IPS DF 6.9 (cell line): Measurements from ENCODE around the gene DOCK11.
"Not testable (repeated sequence)": the region's sequence is repeated elsewhere in the genome, so short reads cannot be mapped to it uniquely, and the experiment has no call there.

Source experiments
- DNase-seq: peaks from one replicate; pipeline ENCODE4 v3.0.0-alpha.2; 2013; ENCODE audit warnings: low read depth, low spot score
- H3K27ac ChIP-seq: one replicate; pipeline ENCODE4 v1.5.1; 2013; ENCODE audit warnings: low read length, control low read depth
- H3K27me3 ChIP-seq: 2 replicates; pipeline ENCODE4 v1.6.1; 2013; ENCODE audit warnings: mild to moderate bottlenecking, low read length; ENCODE audit not compliant: control insufficient read depth, insufficient read depth
- H3K36me3 ChIP-seq: 2 replicates; pipeline ENCODE4 v1.6.1; 2013; ENCODE audit warnings: low read length; ENCODE audit not compliant: control insufficient read depth, insufficient read depth
- H3K4me1 ChIP-seq: 2 replicates; pipeline ENCODE4 v1.6.1; 2013; ENCODE audit warnings: low read length; ENCODE audit not compliant: control insufficient read depth, insufficient read depth
- H3K4me3 ChIP-seq: 2 replicates; pipeline ENCODE4 v1.5.1; 2013; ENCODE audit warnings: mild to moderate bottlenecking, low read length
- H3K9me3 ChIP-seq: 2 replicates; pipeline ENCODE4 v1.6.1; 2013; ENCODE audit warnings: low read length, inconsistent platforms; ENCODE audit not compliant: control insufficient read depth, insufficient read depth
- WGBS: extraction: QIAGEN DNeasy Blood & Tissue Kit; methylation state at CpG from one replicate; pipeline ENCODE4 v1.1.7; 2013; ENCODE audit warnings: mixed read lengths, missing lambda C conversion rate; ENCODE audit not compliant: insufficient read length, insufficient coverage; 5-methylcytosine and 5-hydroxymethylcytosine counted together

Gene DOCK11

GRCh38 chrX:118729042-118729652 lies 233.5 kb downstream of the DOCK11 start:
- DNase-seq, result no peak
- H3K4me3 ChIP-seq, result no peak overlapping the region
- no peaks in the 10 kb centered on the region for H3K36me3 ChIP-seq
- WGBS, result no CpG with 5 or more reads among the region's 3 CpGs
- no peak overlapping the region for H3K27ac ChIP-seq
- H3K27me3 ChIP-seq, result peaks cover 4% of the 10 kb centered on the region; the same call in 1 of the 2 replicates
- no peaks in the 10 kb centered on the region for H3K9me3 ChIP-seq
- H3K4me1 ChIP-seq, result peaks cover 2% of the 10 kb centered on the region; the same call in 1 of the 2 replicates

- peaks cover 4% of the 10 kb centered on the region; the same call in 1 of the 2 replicates for H3K27me3 ChIP-seq
- H3K4me1 ChIP-seq, result peaks cover 2% of the 10 kb centered on the region; the same call in 1 of the 2 replicates
- H3K36me3 ChIP-seq, result no peaks in the 10 kb centered on the region
- H3K9me3 ChIP-seq, result no peaks in the 10 kb centered on the region
- no CpG with 5 or more reads among the region's 4 CpGs for WGBS
- no peak overlapping the region for H3K4me3 ChIP-seq
- no peak for DNase-seq
- no peak overlapping the region for H3K27ac ChIP-seq
Measured at GRCh38 chrX:118730500-118731247, 235.1 kb downstream of the DOCK11 start.

- H3K36me3 ChIP-seq, H3K4me1 ChIP-seq, H3K4me3 ChIP-seq, DNase-seq, H3K27ac ChIP-seq, H3K27me3 ChIP-seq, H3K9me3 ChIP-seq: not testable (repeated sequence)
- no CpG with 5 or more reads among the region's 3 CpGs for WGBS
Measured at GRCh38 chrX:118732551-118732950, 236.9 kb downstream of the DOCK11 start.

- H3K9me3 ChIP-seq, result no peaks in the 10 kb centered on the region
- H3K4me1 ChIP-seq, result no peaks in the 10 kb centered on the region; the same call in 1 of the 2 replicates
- no peak overlapping the region for H3K27ac ChIP-seq
- no CpG with 5 or more reads among the region's 2 CpGs for WGBS
- no peaks in the 10 kb centered on the region for H3K36me3 ChIP-seq
- no peak for DNase-seq
- no peaks in the 10 kb centered on the region for H3K27me3 ChIP-seq
- no peak overlapping the region for H3K4me3 ChIP-seq
Measured at GRCh38 chrX:118734909-118735308, 239.3 kb downstream of the DOCK11 start.
